A172 (cell line): Measurements from ENCODE around the gene F8. TPM values are rescaled to one million over a fixed set of nuclear protein-coding genes. Genes with fewer than 3 reads are reported as not detected.
"Not testable (repeated sequence)": the region's sequence is repeated elsewhere in the genome, so short reads cannot be mapped to it uniquely, and the experiment has no call there.

Experiments used
- DNase-seq: peaks from one replicate; pipeline ENCODE4 v3.0.0-alpha.2; 2015; ENCODE audit warnings: low spot score
- total RNA-seq: library from RNA; depleted of rRNA; stranded (reverse); fragments of >200 nt; shearing (Covaris generic); gene quantifications from 2 replicates; pipeline ENCODE4 v1.2.3, GENCODE V29; 2014

F8 gene
- total RNA-seq, 1 experiment from 2014 or later = 19.9 TPM

DNA sequence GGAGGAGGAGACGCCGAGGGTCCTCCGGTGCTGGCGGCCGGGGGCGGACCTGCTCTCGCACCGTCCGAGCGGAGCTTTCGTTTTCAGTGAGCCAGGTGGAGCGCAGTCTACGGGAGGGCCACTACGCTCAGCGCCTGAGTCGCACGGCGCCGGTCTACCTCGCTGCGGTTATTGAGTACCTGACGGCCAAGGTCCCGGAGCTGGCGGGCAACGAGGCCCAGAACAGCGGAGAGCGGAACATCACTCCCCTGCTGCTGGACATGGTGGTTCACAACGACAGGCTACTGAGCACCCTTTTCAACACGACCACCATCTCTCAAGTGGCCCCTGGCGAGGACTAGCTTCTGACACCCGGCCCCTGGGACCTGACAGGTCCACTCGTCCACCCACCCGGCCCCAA, 137.5 kb downstream of the F8 start:
- not testable (repeated sequence) for DNase-seq

DNA sequence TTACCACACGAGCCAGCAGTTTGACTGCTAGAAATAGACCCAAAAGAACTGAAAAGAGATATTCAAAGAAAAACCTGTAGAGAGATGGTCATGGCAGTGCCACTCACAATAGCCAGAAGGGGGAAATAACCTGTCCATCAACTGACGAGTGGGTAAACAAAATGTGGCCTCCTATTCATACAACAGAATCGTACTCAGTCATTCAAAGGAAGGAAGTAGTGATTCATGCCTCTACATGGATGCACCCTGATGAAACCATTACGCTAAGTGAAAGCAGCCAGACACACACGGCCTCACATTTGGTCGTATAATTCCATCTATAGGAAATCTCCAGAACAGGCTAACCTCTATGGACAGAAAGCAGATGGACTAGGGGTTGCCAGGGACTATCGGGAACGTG, 138.5 kb downstream of the F8 start:
- not testable (repeated sequence) for DNase-seq

DNA sequence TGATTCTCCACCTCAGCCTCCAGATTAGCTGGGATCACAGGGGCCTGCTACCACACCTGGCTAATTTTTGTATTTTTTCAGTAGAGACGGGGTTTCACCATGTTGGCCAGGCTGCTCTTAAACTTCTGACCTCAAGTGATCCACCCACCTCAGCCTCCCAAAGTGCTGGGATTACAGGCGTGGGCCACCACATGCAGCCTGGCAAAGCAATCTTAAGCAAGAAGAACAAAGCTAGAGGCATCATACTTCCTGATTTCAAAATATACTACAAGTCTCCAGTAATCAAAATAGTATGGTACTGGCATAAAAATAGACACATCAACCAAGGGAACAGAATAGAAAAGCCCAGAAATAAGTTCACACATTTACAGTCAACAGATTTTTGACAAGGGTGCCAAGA, 149.2 kb downstream of the F8 start:
- no peak for DNase-seq

DNA sequence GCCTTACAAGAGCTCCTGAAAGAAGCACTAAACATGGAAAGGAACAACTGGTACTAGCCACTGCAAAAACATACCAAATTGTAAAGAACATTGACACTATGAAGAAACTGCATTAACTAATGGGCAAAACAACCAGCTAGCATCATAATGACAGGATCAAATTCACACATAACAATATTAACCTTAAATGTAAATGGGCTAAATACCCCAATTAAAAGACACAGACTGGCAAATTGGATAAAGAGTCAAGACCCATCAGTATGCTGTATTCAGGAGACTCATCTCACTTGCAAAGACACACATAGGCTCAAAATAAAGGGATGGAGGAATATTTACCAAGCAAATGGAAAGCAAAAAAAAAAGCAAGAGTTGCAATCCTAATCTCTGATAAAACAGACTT, 154.0 kb downstream of the F8 start:
- DNase-seq = not testable (repeated sequence)

DNA sequence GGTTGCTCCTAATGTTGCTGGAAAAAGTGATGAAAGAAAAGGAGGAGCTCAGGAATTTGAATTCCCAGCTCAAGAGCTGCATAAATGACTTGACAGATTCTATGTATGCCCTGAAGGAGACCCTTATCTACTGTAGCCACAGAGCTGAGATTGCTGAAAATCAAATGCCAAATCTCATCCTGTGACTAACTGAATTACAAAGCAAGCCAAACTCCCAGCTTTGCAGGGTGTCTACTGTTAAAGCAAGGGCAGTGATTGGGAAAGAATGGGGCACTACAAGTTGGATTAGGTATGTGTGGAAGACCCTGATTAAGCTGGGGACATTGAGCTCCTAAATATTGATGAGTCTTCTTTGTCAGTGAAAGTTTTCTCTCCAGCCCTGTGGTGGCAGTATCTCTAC, 167.3 kb downstream of the F8 start:
- DNase-seq = no peak

DNA sequence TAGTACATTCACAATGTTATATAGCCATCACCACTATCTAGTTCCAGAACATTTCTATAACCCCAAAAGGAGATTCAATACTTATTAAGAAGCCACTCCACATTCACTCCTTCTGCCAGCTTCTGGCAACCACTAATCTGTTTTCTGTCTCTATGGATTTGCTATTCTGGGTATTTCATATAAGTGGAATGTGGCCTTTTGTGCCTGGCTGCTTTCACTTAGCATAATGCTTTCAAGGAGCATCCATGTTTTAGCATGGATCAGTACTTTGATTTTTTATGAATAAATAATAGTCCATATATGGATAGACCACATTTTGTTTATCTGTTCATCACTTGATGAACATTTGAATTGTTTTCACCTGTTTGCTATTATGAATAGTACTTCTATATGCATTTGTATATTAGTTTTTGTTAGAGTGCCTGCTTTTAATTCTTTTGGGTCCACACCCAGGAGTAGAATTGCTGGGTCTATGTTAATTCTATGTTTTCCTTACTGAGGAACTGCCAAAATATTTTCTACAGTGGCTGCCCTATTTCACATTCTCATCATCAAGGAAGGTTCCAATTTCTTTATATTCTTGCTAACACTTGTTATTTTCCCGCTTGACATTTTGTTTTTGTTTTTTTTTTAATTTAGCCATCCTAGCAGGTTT, 171.4 kb downstream of the F8 start:
- no peak for DNase-seq

DNA sequence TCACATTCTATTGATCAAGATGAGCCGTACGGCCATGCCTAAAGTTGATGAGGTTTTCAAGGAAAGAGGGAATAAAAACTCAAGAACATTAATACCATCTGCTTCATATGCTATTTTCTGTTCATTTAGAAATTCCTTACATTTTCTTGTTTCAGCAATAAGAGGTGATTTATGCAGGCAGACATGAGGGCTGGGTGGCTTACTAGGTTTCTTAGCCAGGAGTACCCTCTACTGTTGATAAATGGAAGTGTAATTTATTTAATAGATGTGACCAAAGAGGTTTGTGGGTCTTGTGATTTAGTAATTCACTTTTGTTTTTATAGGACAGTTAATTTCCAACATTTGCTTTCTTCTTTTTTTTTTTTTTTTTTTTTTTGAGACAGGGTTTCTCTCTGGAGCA, 181.7 kb downstream of the F8 start:
- peak; percentile 45 for DNase-seq

DNA sequence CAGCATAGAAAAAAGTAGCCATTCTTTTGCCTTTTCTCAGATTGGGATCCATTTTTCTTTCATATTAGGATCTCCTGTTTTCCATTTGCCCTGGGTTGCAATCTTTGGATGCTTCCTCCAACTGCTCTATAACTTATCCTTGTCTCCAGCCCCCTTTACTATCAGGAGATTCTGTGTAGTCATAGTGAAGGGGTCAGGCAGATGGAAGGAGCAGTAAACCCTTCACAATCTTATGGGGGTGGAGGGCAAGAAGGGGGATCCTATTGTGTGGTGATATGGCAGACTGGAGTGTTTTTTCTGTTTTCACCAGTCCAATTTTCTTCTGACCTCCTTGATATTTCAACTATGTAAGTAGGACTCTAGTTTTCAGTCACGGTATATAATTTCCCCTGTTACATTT, 186.4 kb downstream of the F8 start:
- DNase-seq = no peak

DNA sequence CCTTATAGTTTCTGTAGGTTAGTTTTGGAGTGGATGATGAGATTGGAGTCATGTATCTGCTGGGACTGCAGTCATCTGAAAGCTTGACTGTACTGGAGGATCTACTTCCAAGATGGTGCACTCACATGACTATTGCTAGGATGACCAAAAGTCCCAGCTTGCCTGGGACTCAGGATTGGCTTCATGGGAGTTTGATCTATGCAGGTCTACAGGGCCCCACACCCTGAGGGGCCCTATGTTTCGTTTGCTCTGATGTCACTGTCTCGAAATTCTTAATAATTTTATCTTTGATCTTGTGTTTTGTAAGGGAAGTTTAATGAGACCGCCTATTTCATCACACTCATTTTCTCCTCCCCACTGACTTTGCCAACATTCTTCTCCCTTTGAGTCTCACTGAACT, 188.0 kb downstream of the F8 start, which contains the start of gene SMIM9:
SMIM9 (minus strand) TSS at position 101 of the 400 bp plus-strand sequence. CDS start 3,806 bp downstream, outside the sequence.
- DNase-seq = no peak

DNA sequence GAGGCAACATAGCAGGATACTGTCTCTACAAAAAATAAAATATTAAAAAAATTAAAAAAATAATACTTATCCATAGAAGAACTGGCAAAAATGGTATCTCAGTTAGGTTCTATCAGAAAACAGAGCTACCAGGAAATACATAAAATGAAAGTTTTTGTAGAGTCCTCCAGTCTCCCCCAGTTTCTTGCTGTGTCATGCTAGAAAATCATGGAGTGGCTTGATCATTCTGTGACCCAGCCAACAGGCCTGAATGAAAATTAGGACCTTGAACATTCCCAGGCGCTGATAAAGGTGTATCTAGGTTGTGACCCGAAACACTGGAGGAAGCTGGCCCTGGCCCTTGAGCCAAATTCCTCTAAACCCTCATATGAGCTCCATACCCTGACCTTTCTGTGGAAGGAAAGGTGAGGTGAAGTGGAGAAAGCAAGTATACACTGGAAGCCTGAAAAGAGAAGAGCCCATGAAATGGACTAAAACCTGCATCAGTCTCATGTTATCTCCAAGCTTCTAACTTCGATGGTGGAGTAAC, 188.7 kb downstream of the F8 start:
- DNase-seq = no peak

DNA sequence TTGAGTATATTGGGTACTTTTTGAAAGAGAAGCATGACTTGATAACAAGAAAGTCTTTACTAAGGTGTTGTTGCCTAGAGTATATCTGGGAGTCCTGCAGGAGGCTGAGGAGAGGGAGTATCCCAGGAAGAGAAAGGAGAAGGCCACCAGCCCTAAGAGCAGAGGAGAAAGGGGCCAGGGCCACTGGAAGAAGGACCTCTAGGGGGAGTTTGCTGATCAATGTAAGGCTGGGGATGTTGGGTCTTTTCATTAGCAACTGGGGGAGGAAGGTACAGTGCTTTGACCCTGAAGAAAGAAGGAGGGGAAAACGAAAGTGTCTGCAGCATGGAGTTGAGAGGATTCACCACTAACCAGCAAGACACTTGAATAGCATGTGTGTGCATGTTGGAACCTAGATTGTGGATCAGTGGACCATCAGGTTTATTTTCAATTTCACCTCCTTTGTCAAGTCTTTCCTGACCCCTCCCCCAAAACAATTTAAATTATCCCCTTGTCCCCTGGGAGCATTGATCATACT, 192.5 kb downstream of the F8 start:
- no peak for DNase-seq

DNA sequence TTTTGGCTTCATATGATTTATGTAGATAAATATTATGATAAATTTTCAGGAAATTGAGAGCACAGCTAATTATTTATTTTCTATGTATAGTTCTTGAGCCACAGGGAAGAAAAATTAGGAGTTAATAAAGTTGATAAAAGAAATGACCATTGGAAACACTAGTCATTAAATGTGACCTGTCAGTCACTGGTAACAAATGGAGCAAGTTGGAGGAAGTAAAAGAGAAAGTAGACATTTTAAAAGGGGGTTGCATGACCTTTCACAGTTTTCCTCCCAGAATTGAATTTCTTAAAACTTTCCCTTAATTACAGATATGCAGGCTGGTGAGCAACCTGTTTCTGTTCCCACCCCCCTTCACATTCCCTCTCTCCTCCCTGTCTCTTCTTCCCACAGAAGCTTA, 193.4 kb downstream of the F8 start:
- DNase-seq = no peak

DNA sequence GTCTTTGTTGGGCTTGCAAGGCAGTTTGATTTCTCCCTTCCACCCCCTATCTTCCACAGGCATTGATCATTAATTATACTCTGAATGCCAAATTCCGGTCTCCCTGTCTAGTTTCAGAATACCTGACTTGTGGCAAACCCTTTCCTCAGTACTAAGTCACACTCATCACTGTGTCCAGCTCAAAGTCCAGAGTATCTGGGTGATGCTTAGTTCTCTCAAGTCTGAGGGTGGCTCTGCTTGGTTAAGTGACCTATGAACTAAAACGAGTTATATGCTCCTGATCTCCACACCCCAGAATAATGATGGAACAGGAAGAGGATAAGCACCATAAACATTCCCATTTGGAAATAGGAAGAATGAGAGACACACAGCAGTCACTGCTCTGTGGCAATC, 194.5 kb downstream of the F8 start:
- no peak for DNase-seq

DNA sequence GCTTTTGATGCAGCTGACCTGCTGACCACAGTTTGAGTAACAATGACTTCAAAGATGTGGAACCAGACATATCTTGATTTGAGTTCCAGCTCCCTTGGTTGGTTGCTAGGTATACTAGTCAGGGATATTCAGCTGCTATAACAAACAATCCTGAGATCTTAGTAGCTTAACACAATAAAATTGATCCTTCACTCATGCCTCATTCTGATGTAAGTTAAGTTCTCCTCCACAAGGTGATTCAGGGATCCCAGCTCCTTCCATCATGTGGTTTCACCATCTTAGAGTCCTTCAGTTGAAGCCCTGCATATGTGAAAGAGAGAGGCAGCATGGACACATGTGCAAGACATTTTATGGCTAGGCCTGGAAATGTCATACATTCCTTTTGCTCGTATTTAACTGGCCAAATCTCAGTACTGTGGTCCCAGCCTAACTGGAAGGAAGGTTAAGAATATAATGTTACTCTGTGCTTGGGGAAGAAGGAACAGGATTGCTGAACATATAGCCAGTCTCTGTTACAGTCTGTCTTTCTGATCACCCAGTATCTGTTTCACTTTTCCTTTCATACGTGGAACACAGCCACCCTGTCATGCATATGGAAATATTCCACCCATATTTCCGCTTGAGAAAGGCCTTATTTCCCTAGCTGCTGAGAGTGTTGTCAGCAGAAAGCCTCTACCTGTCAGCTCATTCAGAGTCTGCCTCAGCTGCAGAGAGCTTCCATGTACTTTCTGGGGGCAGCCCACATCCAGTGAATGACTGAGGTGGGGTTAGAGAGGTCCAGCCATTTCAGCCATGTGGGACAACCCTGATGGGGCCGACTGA, 195.1 kb downstream of the F8 start:
- DNase-seq = no peak

DNA sequence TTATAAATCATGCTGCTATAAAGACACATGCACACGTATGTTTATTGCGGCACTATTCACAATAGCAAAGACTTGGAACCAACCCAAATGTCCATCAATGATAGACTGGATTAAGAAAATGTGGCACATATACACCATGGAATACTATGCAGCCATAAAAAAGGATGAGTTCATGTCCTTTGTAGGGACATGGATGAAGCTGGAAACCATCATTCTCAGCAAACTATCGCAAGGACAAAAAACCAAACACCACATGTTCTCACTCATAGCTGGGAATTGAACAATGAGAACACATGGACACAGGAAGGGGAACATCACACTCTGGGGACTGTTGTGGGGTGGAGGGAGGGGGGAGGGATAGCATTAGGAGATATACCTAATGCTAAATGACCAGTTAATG, 196.9 kb downstream of the F8 start:
- DNase-seq = not testable (repeated sequence)

DNA sequence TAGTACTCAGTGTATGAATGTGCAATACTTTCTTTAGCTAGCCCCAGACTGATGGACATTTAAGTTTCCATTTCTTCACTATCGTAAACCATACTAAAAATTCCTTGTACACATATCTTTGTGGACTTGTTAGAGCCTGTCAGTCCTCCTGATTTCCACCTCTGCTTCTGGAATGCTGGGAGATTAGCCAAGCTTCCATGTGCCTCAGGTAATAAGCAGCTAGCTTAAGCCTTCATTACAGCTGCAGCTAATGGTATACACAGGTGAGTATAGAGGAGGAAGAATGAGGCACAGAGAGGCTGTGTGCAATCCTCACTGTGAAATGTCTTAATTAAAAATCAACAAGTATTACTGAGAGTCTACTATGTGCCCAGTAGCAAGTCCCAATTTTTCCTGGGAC, 197.9 kb downstream of the F8 start:
- no peak for DNase-seq

DNA sequence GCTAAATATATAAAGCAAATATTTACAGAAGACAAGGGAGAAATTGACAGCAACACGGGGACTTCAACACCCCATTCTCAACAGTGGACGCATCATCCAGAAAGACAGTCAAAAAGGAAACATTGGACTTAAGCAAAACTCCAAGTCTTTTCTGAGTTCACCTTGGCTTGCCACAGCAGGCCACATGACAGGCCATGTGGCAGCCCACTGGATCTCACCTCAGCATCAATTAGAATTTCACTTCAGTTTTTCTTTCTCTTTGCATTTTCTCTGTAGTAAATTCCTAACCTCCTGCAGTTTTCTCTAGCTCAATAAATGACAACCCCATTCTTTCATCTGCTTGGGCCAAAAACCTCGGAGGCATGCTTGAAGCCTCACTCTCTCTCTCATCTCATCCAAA, 200.5 kb downstream of the F8 start:
- no peak for DNase-seq

DNA sequence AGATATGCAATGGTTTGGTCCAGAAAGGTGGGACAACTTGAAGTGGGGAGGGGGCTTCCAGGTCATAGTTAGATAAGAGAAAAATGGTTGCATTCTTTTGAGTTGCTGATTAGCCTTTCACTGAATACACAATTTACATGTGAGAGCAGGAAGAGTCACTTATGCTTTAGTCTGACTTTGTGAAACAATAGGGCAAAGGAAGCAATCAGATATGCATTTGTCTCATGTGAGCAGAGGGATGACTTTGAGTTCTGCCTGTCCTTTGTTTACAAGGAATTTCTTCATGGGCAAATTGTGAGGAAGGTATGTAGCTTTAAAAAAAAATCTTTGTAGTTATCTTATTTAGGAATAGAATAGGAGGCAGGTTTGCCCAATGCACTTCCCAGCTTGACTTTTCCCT, 201.0 kb downstream of the F8 start:
- DNase-seq = no peak

DNA sequence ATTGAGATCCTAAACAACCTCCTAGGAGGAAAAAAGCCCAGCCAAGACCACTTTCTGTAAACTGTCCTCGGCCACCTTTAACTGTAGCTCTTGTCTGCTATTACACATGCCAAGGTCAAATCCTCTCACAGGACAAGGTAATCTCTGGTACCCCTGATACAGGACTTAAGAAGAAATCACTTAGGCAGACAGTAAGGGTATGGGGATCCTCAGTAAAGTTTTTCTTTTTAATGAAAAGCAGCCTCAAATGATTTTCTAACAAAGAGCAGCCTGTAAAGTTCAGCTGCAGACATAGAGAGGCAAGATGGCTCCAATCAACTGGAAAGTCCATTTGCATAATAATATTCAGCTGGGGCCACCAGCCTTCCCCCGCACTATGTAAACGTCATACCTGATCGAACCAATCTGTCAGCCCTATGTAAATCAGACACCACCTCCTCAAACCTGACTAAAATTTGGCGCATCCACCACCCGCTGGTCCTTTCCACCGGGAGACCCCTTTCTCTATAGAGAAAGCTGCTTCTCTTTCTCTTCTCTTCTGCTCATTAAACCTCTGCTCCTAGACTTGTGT, 202.7 kb downstream of the F8 start:
- DNase-seq = no peak

DNA sequence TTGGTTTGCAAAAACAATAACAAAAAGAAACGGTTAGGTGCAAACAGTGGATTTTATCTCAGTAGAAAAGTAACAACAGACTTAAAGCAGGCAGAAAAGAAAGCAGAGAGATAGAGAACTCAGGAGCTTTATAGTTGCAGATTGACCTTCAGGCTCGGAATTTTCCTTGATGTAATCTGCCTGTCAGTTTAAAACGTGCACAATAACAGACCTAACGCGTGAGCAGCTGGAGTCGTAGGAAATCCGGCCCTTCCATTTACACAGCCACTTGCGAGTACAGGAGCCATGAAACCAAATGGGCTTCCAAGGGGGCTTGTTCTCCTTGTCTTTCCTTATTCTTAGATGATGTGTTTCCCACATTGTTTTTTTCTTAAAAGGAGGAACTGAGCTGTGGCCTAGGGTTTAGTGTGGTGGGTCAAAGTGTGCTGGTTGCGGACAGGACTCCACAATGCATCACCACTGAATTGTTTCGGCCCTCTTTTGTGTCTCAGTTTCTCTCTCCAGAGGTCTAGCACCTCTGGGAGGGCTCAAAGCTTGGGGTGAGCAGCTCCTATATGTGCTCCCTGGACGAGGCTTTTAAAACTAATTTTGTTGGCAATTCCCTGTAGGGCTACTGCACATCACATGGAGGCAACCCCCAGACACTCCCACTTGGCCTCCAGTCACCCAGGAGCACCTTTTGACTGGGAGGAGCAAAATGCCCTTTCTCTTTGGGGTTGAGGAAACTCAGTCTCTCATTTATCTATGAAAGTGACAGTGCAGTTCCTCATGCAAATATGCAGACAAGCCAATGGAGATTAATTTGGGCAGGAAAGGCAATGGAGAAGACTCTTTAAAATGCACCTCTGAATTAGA, 203.4 kb downstream of the F8 start:
- DNase-seq = no peak

DNA sequence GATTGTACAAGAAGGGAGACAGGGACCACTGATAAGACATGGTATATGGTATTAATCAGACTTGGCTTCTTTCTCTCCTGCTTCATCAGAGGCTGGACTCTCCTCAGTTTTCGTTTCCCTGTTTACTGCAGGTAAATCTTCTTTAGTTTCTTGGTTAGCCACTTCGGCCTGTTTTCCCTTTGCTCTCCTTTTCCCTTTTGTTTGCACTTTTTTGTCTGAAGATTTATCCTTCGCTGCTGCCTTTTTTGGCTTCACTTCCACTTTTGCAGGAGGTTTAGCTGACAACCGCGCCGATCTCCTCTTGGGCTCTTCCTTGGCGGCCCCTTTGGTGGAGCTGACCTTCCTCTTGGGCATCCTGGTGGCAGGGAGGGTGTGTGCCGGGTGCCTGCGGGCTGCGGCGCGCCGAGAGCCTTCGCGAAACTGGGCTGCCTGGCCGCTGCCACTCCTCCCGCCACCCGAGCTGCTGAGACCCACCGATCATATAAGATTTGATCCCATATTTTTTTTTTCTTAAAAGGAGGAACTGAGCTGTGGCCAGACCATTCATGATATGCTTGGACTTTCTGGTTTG, 205.4 kb downstream of the F8 start:
- not testable (repeated sequence) for DNase-seq
